ENCODE results near the gene SAMD11.

- no peak for TF ChIP-seq ZC3H11A (IDR thresholded peaks at IDR 0.05)
- TF ChIP-seq JUN (IDR thresholded peaks at IDR 0.05), result peak in 1 of 2 experiments; percentile 31; a peak in 1 of 5 replicates
- no peak for TF ChIP-seq ESRRA (IDR thresholded peaks at IDR 0.05; ENCODE audit: borderline replicate concordance, low read length)
- no peak for TF ChIP-seq ELK1 (IDR thresholded peaks at IDR 0.05; ENCODE audit: low read depth, low read length)
- TF ChIP-seq FOSL2 (IDR thresholded peaks at IDR 0.05), result no peak
- no peak for TF ChIP-seq FOSL2 (CRISPR knock-in tag; IDR thresholded peaks at IDR 0.05)
- no peak for TF ChIP-seq JUNB (IDR thresholded peaks at IDR 0.05)
- no peak for TF ChIP-seq CBX8 (IDR thresholded peaks at IDR 0.05)
- TF ChIP-seq CTCF (IDR thresholded peaks at IDR 0.05), result peak; percentile 9; the same call in 1 of the 3 replicates
- no peak for TF ChIP-seq HDAC2 (IDR thresholded peaks at IDR 0.05)
- no peak for TF ChIP-seq KDM5A (IDR thresholded peaks at IDR 0.05)
- TF ChIP-seq SMC3 (IDR thresholded peaks at IDR 0.05), result peak; percentile 32
- TF ChIP-seq RAD21 (conservative IDR thresholded peaks at IDR 0.05 in 1 of 2, IDR thresholded peaks at IDR 0.05 in 1 of 2), result 0 out of 5 replicates have a peak, but pooled peaks of 1 of the 2 experiments have one; percentile 20
- TF ChIP-seq REST (IDR thresholded peaks at IDR 0.05), result no peak
Observed at GRCh38 chr1:921011-921837, 2.5 kb upstream of the SAMD11 start.
